VCaP (cell line): Measurements from ENCODE around the gene DOP1B.

Experiments
- H3K27ac ChIP-seq: fragments of 450-650 bp; 2 replicates; pipeline ENCODE4 v1.5.1; 2017
- TF ChIP-seq, protein P1 (sequence below): fragments of 450-650 bp; conservative IDR thresholded peaks from 2 replicates; pipeline ENCODE4 v1.5.1; 2017; ENCODE audit warnings: mild to moderate bottlenecking, moderate library complexity

DOP1B gene

DNA sequence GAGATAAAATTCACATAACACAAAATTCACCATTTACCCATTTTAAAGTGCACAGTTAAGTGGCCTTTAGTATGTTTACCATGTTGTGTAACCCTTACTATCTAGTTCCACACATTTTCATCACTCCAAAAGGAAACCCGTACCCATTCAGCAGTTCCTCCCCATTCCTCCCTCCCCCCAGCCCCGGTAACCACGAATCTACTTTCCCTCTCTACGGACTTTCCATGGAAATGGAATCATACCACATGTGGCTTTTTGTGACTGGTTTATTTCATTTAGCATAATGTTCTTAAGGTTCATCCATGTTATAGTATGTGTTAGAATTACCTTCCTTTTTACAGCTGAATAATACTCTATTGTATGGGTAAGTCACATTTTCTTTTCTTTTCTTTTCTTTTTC, 10.9 kb downstream of the DOP1B start:
- peak overlapping the region; percentile 100 for H3K27ac ChIP-seq

DNA sequence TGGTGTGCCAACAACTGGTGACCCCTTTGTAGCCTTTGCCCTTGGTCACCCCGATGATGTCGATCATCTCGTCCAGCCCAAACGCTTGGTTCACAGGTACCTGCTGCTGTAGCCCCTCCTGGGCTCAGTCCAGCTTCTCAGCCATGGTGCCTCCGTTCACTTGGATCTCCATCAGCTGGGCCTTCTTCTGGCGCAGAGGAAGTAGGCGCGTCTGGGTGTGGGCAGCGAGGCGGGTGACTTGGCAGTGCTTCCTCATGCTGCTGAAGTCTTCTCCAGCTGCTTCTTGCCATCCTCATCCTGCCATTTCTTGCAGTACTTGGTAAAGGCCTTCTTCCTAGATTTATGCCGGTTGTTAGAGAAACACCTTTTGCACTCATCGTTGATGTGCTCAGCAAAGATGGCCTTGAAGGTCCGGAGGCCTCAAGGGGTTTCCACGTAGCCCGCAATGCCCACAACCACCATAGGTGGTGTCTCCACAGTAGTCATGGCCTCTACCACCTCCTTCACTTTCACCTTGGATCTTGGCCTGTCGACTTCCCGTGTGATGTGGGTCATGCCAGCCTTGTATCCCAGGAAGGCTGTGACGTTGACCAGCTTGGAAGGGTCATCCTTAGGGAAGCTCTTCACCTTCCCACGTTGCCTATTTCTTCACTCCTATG, 13.0 kb downstream of the DOP1B start:
- H3K27ac ChIP-seq, result peak overlapping the region; percentile 100
- TF ChIP-seq, protein P1, sequence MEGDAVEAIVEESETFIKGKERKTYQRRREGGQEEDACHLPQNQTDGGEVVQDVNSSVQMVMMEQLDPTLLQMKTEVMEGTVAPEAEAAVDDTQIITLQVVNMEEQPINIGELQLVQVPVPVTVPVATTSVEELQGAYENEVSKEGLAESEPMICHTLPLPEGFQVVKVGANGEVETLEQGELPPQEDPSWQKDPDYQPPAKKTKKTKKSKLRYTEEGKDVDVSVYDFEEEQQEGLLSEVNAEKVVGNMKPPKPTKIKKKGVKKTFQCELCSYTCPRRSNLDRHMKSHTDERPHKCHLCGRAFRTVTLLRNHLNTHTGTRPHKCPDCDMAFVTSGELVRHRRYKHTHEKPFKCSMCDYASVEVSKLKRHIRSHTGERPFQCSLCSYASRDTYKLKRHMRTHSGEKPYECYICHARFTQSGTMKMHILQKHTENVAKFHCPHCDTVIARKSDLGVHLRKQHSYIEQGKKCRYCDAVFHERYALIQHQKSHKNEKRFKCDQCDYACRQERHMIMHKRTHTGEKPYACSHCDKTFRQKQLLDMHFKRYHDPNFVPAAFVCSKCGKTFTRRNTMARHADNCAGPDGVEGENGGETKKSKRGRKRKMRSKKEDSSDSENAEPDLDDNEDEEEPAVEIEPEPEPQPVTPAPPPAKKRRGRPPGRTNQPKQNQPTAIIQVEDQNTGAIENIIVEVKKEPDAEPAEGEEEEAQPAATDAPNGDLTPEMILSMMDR, result no peak

More for the DNA sequence above, 10.9 kb downstream of the DOP1B start:
- TF ChIP-seq, protein P1, result no peak

DNA sequence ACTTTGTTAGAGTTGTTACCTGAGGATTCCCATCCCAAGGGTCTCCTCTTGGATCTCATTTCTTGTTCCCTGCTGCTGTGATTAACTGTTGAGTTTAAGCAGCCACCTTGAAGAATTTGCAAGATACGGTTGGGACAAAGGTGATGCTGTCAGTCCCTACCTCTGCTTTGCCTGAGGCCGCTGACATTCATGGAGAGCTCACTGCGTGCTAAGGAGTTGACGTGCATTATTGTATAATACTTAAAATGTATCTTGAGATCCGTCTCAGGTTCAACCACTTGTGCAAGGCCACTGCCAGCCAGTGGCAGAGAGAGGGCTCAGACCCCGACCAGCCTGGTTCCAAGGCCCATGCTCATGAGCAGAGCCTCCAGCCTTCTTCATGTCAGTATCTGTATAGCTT, 14.2 kb downstream of the DOP1B start:
- peak overlapping the region; percentile 100; the same call in 1 of the 2 replicates for H3K27ac ChIP-seq
- TF ChIP-seq, protein P1, result no peak

DNA sequence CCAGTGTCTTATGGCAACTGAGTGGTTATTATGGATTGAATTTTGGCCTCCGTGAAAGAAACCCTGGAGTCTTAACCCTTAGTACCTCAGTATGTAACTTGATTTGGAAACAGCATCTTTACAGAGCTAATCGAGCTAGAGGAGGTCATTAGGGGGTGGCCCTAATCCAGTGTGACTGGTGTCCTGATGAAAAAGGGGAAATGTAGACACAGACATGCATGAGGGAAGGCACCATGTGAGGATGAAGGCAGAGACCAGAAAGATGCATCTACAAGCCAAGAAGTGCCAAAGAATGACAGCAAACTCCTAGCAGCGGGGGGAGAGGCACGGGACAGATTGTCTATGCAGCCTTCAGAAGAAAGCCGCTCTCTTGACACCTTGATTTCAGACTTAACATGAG, 14.7 kb downstream of the DOP1B start:
- H3K27ac ChIP-seq, result peak overlapping the region; percentile 11; the same call in 1 of the 2 replicates
- TF ChIP-seq, protein P1, result no peak

DNA sequence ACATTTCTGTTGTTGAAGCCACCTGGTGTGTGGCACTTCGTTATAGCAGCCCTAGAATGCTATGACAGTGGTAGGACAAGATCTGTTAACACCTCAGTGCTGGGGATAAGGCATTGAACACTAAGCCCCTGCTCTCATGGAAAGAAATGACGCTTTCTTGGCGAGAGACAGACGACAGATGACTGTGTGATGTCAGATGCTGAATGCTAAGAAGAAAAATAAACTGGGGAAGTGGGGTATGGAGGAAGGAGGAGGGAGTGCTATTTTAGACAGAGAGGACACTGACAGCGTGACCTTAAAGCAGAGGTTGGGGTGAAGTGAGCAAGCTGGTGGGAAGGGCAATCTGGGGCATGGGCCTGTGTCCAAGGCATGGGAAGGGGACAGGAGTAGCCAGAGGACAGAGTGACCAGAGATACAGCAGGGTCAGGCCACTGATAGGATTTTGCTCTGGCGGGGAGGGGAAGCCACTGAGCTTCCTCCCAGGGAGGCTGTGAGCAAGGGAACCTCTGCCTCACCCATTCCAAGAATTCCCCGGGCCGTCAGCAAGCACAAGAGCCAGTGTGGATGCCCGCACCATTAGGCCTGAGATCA, 15.2 kb downstream of the DOP1B start:
- TF ChIP-seq, protein P1, result no peak
- H3K27ac ChIP-seq, result peak overlapping the region; percentile 11; the same call in 1 of the 2 replicates

DNA sequence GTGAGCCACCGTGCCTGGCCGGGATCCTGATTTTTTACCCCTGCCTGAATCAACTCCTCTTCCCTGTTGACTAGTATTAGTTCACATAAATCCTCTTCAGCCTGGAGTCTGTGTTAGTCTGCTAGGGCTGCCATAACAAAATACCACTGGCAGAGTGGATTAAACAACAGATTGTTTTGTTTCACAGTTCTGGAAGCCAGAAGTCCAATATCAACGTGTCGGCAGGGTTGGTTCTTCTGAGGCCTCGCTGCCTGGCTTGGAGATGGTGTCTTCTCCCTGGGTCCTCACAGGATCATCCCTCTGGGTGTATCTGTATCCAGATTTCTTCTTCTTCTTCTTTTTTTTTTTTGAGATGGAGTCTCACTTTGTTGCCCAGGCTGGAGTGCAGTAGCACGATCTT, 18.2 kb downstream of the DOP1B start:
- no peak overlapping the region for H3K27ac ChIP-seq
- TF ChIP-seq, protein P1, result no peak

DNA sequence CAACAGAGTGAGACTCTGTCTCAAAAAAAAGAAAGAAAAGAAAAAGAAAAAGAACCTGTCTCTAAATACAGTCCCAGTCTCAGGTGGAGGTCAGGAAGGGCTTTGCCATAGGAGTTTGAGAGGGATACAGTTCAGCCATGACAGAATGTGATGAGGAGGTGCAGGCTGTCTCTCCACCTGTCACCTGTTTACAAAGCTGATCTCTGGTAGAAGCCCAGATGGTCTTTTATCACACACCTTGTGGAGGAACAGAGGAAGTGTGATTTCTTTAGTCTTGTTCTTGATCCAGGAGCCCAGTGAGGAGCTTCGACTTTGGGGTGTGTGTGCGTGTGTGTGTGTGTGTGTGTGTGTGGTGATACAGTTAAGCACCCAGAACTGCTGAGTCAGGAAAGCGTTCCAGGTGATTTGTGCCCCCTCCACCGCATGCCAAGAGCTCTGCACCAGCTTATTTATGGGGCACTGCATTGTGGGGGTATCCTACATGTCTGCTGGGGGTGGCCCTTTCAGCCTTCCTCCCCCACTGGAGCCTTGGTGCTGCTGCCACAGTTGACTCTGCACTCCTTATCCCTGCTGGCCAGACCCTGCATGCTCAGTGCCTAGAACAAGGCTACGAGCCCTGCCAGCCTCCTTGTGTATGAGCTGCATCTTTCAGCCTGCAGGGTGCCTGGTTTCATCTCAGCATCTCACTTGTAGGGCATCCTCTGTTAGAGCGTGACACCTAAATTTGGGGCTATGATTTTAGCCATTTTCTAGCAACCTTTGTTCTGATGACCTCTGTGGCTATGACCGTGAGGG, 19.3 kb downstream of the DOP1B start:
- TF ChIP-seq, protein P1, result no peak
- H3K27ac ChIP-seq, result peak overlapping the region; percentile 1
